Measurements from ENCODE around the gene HSPA1A.
"Not testable (repeated sequence)": the region's sequence is repeated elsewhere in the genome, so short reads cannot be mapped to it uniquely, and the experiment has no call there.

Gene HSPA1A

GRCh38 chr6:31842053-31842452 lies 26.7 kb downstream of the HSPA1A start:
- no peak overlapping the region for H3K4me3 ChIP-seq (ENCODE audit: control insufficient read depth, low read depth, low read length)
- no peak for TF ChIP-seq CTCF (IDR thresholded peaks at IDR 0.05; ENCODE audit: control insufficient read depth, insufficient read depth, low read depth, low read length, missing control alignments)
- DNase-seq (ENCODE audit: low read depth): no peak

GRCh38 chr6:31844507-31844906 lies 29.2 kb downstream of the HSPA1A start:
- no peak for DNase-seq (ENCODE audit: low read depth)
- no peak for TF ChIP-seq CTCF (IDR thresholded peaks at IDR 0.05; ENCODE audit: control insufficient read depth, insufficient read depth, low read depth, low read length, missing control alignments)
- H3K4me3 ChIP-seq (ENCODE audit: control insufficient read depth, low read depth, low read length): no peak overlapping the region

GRCh38 chr6:31847276-31847978 lies 32.1 kb downstream of the HSPA1A start:
- no peak for DNase-seq (ENCODE audit: low read depth)
- H3K4me3 ChIP-seq (ENCODE audit: control insufficient read depth, low read depth, low read length): no peak overlapping the region
- TF ChIP-seq CTCF (IDR thresholded peaks at IDR 0.05; ENCODE audit: control insufficient read depth, insufficient read depth, low read depth, low read length, missing control alignments): no peak

GRCh38 chr6:31850765-31851484 lies 35.6 kb downstream of the HSPA1A start:
- H3K4me3 ChIP-seq (ENCODE audit: control insufficient read depth, low read depth, low read length): no peak overlapping the region
- no peak for DNase-seq (ENCODE audit: low read depth)
- no peak for TF ChIP-seq CTCF (IDR thresholded peaks at IDR 0.05; ENCODE audit: control insufficient read depth, insufficient read depth, low read depth, low read length, missing control alignments)

- DNase-seq (ENCODE audit: low read depth): no peak
- no peak for TF ChIP-seq CTCF (IDR thresholded peaks at IDR 0.05; ENCODE audit: control insufficient read depth, insufficient read depth, low read depth, low read length, missing control alignments)
- H3K4me3 ChIP-seq (ENCODE audit: control insufficient read depth, low read depth, low read length): no peak overlapping the region
These were observed 36.1 kb downstream of the HSPA1A start for GRCh38 chr6:31851485-31851832.

- not testable (repeated sequence) for DNase-seq (ENCODE audit: low read depth); H3K4me3 ChIP-seq (ENCODE audit: control insufficient read depth, low read depth, low read length)
These were observed 36.8 kb downstream of the HSPA1A start for GRCh38 chr6:31851980-31852718.

- DNase-seq (ENCODE audit: low read depth): not testable (repeated sequence)
These were observed 42.4 kb downstream of the HSPA1A start for GRCh38 chr6:31857774-31858173.

More at GRCh38 chr6:31857774-31858173, 42.4 kb downstream of the HSPA1A start:
- not testable (repeated sequence) for H3K4me3 ChIP-seq (ENCODE audit: control insufficient read depth, low read depth, low read length)
